Measurements from ENCODE around the gene PDE1A. TPM values are rescaled to one million over a fixed set of nuclear protein-coding genes. Genes with fewer than 3 reads are reported as not detected.

PDE1A gene
- total RNA-seq, 2 experiments from 2014 or later, result not detected

DNA sequence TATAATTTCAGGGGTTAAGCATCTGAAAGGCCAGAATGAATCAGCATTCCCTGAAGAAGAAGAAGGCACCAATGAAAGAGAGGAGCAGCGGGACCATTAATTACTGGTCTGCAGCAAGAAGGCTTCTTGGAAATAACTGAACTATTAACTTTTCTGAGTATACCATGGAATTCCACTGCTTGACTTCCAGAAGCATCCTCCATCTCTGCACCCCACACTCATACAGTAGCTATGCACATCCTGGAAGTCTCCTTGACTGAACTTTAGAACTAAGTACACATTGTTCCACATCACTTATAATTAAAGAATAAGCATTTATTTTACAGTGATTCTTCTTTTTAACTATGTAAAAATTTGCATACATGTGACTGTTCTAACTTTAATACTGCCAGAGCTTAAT is 309.6 kb downstream of the PDE1A start:
- H3K9me3 ChIP-seq (ENCODE audit: control insufficient read depth in 1 of 2, insufficient read depth in 1 of 2, low read length in 2 of 2), result no peaks in the 10 kb centered on the region
- no peaks in the 10 kb centered on the region for H3K4me1 ChIP-seq (ENCODE audit: insufficient read depth, low read length)
- DNase-seq, result no peak
- CTCF ChIA-PET, result no interaction called here
- TF ChIP-seq, protein P1, sequence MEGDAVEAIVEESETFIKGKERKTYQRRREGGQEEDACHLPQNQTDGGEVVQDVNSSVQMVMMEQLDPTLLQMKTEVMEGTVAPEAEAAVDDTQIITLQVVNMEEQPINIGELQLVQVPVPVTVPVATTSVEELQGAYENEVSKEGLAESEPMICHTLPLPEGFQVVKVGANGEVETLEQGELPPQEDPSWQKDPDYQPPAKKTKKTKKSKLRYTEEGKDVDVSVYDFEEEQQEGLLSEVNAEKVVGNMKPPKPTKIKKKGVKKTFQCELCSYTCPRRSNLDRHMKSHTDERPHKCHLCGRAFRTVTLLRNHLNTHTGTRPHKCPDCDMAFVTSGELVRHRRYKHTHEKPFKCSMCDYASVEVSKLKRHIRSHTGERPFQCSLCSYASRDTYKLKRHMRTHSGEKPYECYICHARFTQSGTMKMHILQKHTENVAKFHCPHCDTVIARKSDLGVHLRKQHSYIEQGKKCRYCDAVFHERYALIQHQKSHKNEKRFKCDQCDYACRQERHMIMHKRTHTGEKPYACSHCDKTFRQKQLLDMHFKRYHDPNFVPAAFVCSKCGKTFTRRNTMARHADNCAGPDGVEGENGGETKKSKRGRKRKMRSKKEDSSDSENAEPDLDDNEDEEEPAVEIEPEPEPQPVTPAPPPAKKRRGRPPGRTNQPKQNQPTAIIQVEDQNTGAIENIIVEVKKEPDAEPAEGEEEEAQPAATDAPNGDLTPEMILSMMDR (IDR thresholded peaks at IDR 0.05), result no peak
- ATAC-seq (ENCODE audit: poor library complexity), result no peak
- no peak overlapping the region for H3K4me3 ChIP-seq (ENCODE audit: low read length)
- H3K27me3 ChIP-seq (ENCODE audit: control insufficient read depth in 1 of 2, insufficient read depth in 2 of 2, low read length in 2 of 2), result no peaks in the 10 kb centered on the region
- Mint-ChIP-seq H3K9me3 (no peaks in the 10 kb centered on the region), H3K4me3 (no peak overlapping the region), H3K36me3 (ENCODE audit: low read depth) (no peaks in the 10 kb centered on the region), H3K4me1 (ENCODE audit: low read depth) (no peaks in the 10 kb centered on the region), H3K27ac (no peak overlapping the region), H3K27me3 (no peaks in the 10 kb centered on the region)
- intact Hi-C loops (cut with DNase I, micrococcal nuclease), result no loop called here
- no peak overlapping the region for H3K27ac ChIP-seq (ENCODE audit: low read depth in 1 of 2, low read length in 2 of 2)
- no peaks in the 10 kb centered on the region for H3K36me3 ChIP-seq (ENCODE audit: insufficient read depth, low read length)
- POLR2A ChIA-PET, result no interaction called here

DNA sequence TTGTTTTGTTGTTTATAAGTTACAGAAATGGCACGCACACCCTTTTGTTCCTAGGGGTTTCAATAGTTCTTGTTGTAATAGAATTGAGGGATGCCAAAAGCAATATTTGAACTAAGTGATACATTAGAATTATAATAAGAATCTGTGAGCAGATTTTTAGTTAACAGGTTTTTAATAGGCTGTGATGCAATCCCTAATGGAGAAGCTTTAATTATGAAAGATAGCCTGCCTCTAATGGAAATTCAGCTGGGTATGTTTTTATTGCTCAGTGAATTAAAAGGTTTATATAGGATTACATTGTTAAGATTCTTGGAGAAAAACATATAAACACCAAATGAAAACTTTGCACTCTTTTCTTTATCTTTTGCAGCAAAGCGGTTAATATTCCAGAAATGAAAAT is 310.1 kb downstream of the PDE1A start:
- no peak for ATAC-seq (ENCODE audit: poor library complexity)
- TF ChIP-seq, protein P1 (IDR thresholded peaks at IDR 0.05), result no peak
- DNase-seq, result no peak
- H3K27ac Mint-ChIP-seq, result no peak overlapping the region
- no peak overlapping the region for H3K4me3 Mint-ChIP-seq
- no peaks in the 10 kb centered on the region for H3K9me3 Mint-ChIP-seq
- POLR2A ChIA-PET, result no interaction called here
- H3K4me1 Mint-ChIP-seq (ENCODE audit: low read depth), result no peaks in the 10 kb centered on the region
- H3K36me3 Mint-ChIP-seq (ENCODE audit: low read depth), result no peaks in the 10 kb centered on the region
- no peak overlapping the region for H3K27ac ChIP-seq (ENCODE audit: low read depth in 1 of 2, low read length in 2 of 2)
- CTCF ChIA-PET, result no interaction called here
- intact Hi-C loops (cut with DNase I, micrococcal nuclease), result no loop called here
- H3K27me3 ChIP-seq (ENCODE audit: control insufficient read depth in 1 of 2, insufficient read depth in 2 of 2, low read length in 2 of 2), result no peaks in the 10 kb centered on the region
- no peaks in the 10 kb centered on the region for H3K36me3 ChIP-seq (ENCODE audit: insufficient read depth, low read length)
- H3K27me3 Mint-ChIP-seq, result no peaks in the 10 kb centered on the region
- no peak overlapping the region for H3K4me3 ChIP-seq (ENCODE audit: low read length)
- H3K9me3 ChIP-seq (ENCODE audit: control insufficient read depth in 1 of 2, insufficient read depth in 1 of 2, low read length in 2 of 2), result no peaks in the 10 kb centered on the region
- no peaks in the 10 kb centered on the region for H3K4me1 ChIP-seq (ENCODE audit: insufficient read depth, low read length)

DNA sequence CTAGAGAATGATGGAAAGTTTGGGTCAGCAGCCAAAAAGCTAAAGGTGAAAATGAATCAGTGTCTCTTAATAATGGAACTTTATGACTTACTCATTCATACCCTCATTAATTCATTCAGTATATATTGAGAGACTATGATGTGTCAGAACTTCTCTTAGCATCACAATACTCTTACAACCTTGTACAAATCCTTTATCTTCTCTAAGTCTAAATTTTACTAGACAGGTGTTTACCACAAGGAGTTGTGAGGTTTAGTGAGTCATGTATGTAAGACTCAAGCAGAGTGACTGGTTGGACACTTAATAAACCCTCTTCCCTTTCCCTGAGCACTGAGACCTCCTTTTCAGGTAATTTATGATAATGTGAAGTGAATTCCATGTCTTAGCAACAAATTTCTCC is 311.6 kb downstream of the PDE1A start:
- Mint-ChIP-seq H3K4me1 (ENCODE audit: low read depth) (no peaks in the 10 kb centered on the region), H3K9me3 (no peaks in the 10 kb centered on the region)

More for the DNA sequence above, 311.6 kb downstream of the PDE1A start:
- DNase-seq (no peak), ATAC-seq (ENCODE audit: poor library complexity) (no peak)
- Histone ChIP-seq H3K36me3 (ENCODE audit: insufficient read depth, low read length) (no peaks in the 10 kb centered on the region), H3K4me1 (ENCODE audit: insufficient read depth, low read length) (no peaks in the 10 kb centered on the region), H3K9me3 (ENCODE audit: control insufficient read depth in 1 of 2, insufficient read depth in 1 of 2, low read length in 2 of 2) (no peaks in the 10 kb centered on the region), H3K27me3 (ENCODE audit: control insufficient read depth in 1 of 2, insufficient read depth in 2 of 2, low read length in 2 of 2) (no peaks in the 10 kb centered on the region), H3K27ac (ENCODE audit: low read depth in 1 of 2, low read length in 2 of 2) (no peak overlapping the region), H3K4me3 (ENCODE audit: low read length) (no peak overlapping the region)
- CTCF ChIA-PET, result no interaction called here
- intact Hi-C loops (cut with DNase I, micrococcal nuclease), result no loop called here
- POLR2A ChIA-PET, result no interaction called here
- TF ChIP-seq, protein P1 (IDR thresholded peaks at IDR 0.05), result no peak
- no peak overlapping the region for H3K27ac Mint-ChIP-seq
- H3K27me3 Mint-ChIP-seq, result no peaks in the 10 kb centered on the region
- H3K36me3 Mint-ChIP-seq (ENCODE audit: low read depth), result no peaks in the 10 kb centered on the region
- no peak overlapping the region for H3K4me3 Mint-ChIP-seq
